ENCODE measurements around the gene RGL4. TPM values are rescaled to one million over a fixed set of nuclear protein-coding genes. Genes with fewer than 3 reads are reported as not detected.

RGL4 gene
- total RNA-seq, 1 donor from 2014 or later = 0.42 TPM

GRCh38 chr22:23697031-23697970, 6.5 kb downstream of the RGL4 start:
- TF ChIP-seq, protein P1, sequence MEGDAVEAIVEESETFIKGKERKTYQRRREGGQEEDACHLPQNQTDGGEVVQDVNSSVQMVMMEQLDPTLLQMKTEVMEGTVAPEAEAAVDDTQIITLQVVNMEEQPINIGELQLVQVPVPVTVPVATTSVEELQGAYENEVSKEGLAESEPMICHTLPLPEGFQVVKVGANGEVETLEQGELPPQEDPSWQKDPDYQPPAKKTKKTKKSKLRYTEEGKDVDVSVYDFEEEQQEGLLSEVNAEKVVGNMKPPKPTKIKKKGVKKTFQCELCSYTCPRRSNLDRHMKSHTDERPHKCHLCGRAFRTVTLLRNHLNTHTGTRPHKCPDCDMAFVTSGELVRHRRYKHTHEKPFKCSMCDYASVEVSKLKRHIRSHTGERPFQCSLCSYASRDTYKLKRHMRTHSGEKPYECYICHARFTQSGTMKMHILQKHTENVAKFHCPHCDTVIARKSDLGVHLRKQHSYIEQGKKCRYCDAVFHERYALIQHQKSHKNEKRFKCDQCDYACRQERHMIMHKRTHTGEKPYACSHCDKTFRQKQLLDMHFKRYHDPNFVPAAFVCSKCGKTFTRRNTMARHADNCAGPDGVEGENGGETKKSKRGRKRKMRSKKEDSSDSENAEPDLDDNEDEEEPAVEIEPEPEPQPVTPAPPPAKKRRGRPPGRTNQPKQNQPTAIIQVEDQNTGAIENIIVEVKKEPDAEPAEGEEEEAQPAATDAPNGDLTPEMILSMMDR (IDR thresholded peaks at IDR 0.05) = no peak
- DNase-seq = no peak

GRCh38 chr22:23698094-23698493, 7.3 kb downstream of the RGL4 start:
- no peak overlapping the region for H3K27ac Mint-ChIP-seq
- DNase-seq (no peak), ATAC-seq (ENCODE audit: low read depth) (no peak)
- POLR2A ChIA-PET = no interaction called here
- peaks cover 25% of the 10 kb centered on the region for H3K4me1 Mint-ChIP-seq
- TF ChIP-seq, protein P1 (IDR thresholded peaks at IDR 0.05) = no peak
- CTCF ChIA-PET = no interaction called here
- peaks cover 64% of the 10 kb centered on the region for H3K36me3 Mint-ChIP-seq (ENCODE audit: low read depth)
- H3K27me3 Mint-ChIP-seq = no peaks in the 10 kb centered on the region
- intact Hi-C loops (cut with micrococcal nuclease) = no loop called here
- H3K4me3 Mint-ChIP-seq = no peak overlapping the region
- H3K9me3 Mint-ChIP-seq = no peaks in the 10 kb centered on the region

More at GRCh38 chr22:23697031-23697970, 6.5 kb downstream of the RGL4 start:
- no peaks in the 10 kb centered on the region for H3K9me3 Mint-ChIP-seq
- no peaks in the 10 kb centered on the region for H3K27me3 Mint-ChIP-seq
- peaks cover 62% of the 10 kb centered on the region for H3K36me3 Mint-ChIP-seq (ENCODE audit: low read depth)
- no peak for ATAC-seq (ENCODE audit: low read depth)
- peaks cover 25% of the 10 kb centered on the region for H3K4me1 Mint-ChIP-seq
- H3K27ac Mint-ChIP-seq = peak overlapping the region; percentile 95
- ChIA-PET CTCF (interaction anchor here (1.8 to 3.0 kb wide), 2 partner anchors 74 to 153 kb away, joined by 4 to 10 read pairs; no protein-coding TSS in a partner anchor), POLR2A (interaction anchor here (0.8 to 1.7 kb wide), 3 partner anchors 20 to 197 kb away, joined by 3 to 19 read pairs (median 4); partner anchors contain the start of genes MIF, VPREB3 and ZNF70)
- intact Hi-C loops (cut with micrococcal nuclease) = loop anchor here (2.0 kb wide), 1 partner anchor 142 kb away; the partner anchor contains the start of gene DERL3
- no peak overlapping the region for H3K4me3 Mint-ChIP-seq

DNA sequence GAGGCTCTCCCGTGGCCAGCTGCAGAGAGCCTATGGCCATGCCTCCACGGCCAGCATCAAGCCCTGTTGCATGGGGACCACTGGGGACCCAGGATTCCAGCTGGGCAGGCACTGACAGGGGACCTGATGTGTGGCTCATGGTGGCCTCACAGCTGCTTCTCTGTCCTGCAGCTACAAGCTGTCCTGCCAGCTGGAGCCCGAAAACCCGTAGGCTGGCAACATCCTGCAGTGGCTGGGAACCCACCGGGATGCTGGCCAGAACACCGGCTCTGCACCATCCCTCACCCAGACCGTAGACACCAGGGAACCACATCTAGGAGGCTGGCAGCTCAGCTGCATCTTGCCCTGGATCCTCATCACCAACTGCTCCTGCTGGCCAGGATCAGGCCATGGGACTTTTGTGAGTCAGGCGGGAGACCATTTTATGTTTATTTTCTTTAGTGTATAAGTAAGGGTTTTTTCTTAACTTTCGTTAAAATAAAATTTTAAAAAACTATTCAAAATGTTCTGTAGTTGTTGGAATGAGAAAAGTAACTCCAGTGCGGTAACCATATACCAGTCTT, 7.9 kb downstream of the RGL4 start:
- Mint-ChIP-seq H3K36me3 (ENCODE audit: low read depth) (peaks cover 65% of the 10 kb centered on the region), H3K4me1 (peaks cover 25% of the 10 kb centered on the region), H3K27ac (no peak overlapping the region), H3K27me3 (no peaks in the 10 kb centered on the region), H3K9me3 (no peaks in the 10 kb centered on the region), H3K4me3 (no peak overlapping the region)
- DNase-seq = no peak
- intact Hi-C loops (cut with micrococcal nuclease) = no loop called here
- TF ChIP-seq, protein P1 (IDR thresholded peaks at IDR 0.05) = no peak
- ChIA-PET CTCF (no interaction called here), POLR2A (interaction anchor here (0.6 kb wide), 1 partner anchor 37 kb away, joined by 5 read pairs; no protein-coding TSS in a partner anchor)
- ATAC-seq (ENCODE audit: low read depth) = no peak

DNA sequence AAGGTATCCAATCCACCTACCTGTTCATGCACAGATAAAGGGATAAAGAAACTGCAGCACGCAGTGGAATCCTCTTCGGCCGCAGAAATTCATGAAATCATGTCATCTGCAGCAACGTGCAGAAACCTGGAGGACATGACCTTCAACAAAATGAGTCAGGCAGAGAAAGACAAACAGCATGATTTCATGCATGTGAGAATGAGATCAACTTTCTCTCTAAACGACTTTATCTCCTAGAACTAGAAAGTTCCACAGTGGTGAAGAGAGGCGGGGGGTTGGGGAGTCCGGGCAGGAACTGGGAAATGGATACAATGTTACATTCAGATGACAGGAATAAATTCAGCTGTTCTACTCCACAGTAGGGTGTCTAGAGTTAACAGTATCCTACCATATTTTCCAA, 9.9 kb downstream of the RGL4 start:
- intact Hi-C loops (cut with micrococcal nuclease) = no loop called here
- Mint-ChIP-seq H3K36me3 (ENCODE audit: low read depth) (peaks cover 73% of the 10 kb centered on the region), H3K4me3 (no peak overlapping the region), H3K9me3 (no peaks in the 10 kb centered on the region), H3K4me1 (peaks cover 18% of the 10 kb centered on the region), H3K27me3 (no peaks in the 10 kb centered on the region), H3K27ac (no peak overlapping the region)
- CTCF ChIA-PET = no interaction called here
- POLR2A ChIA-PET = no interaction called here
- DNase-seq (no peak), ATAC-seq (ENCODE audit: low read depth) (no peak)
- TF ChIP-seq, protein P1 (IDR thresholded peaks at IDR 0.05) = no peak

GRCh38 chr22:23704062-23704461, 13.2 kb downstream of the RGL4 start:
- Mint-ChIP-seq H3K9me3 (no peaks in the 10 kb centered on the region), H3K4me1 (peaks cover 2% of the 10 kb centered on the region), H3K4me3 (no peak overlapping the region), H3K27ac (no peak overlapping the region), H3K27me3 (no peaks in the 10 kb centered on the region), H3K36me3 (ENCODE audit: low read depth) (peaks cover 95% of the 10 kb centered on the region)
- CTCF ChIA-PET = no interaction called here
- DNase-seq = no peak
- POLR2A ChIA-PET = no interaction called here
- intact Hi-C loops (cut with micrococcal nuclease) = no loop called here
- TF ChIP-seq, protein P1 (IDR thresholded peaks at IDR 0.05) = no peak
- ATAC-seq (ENCODE audit: low read depth) = no peak
